Breast epithelium (tissue), 3 donors: ENCODE results near the gene SLC6A1.

Experiments used
- POLR2A ChIP-seq: fragments of 450-650 bp; IDR thresholded peaks from one replicate; pipeline ENCODE4 v1.6.1; 2016; ENCODE audit warnings: antibody characterized with exemption, mild to moderate bottlenecking, moderate library complexity
- TF ChIP-seq, protein P1 (sequence below), 3 donors: fragments of 450-650 bp; IDR thresholded peaks; one replicate each; pipeline ENCODE4 v1.5.1; 2016 to 2017; ENCODE audit warnings: antibody characterized with exemption in 3 of 3, mild to moderate bottlenecking in 3 of 3, moderate library complexity in 3 of 3

DNA sequence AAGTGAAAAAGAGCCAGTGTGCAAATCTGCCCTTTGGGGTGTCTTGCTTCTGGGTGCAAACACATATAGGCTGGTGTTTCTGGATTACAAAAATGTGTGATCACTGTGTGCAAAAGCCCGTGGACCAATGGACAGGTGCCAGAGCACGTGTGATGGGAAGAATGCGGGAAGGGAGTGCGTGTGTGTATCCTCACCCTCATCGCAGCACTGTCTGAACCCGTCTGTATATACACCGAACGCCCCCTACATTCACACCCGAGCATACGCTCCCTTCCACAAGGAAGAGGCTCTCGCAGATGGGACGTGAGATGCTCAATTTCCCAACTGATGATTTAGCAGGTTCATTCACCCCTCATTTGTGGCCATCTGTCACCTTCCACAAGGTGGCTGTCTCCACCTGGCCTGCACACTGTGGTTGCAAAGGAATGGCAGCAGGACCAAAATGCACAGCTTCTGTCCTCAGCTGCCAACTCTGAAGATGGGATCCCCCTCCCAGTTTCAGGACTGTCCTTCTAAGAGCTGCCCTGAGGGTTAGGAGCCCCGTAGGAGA lies 19.4 kb upstream of the SLC6A1 start:
- TF ChIP-seq, protein P1, sequence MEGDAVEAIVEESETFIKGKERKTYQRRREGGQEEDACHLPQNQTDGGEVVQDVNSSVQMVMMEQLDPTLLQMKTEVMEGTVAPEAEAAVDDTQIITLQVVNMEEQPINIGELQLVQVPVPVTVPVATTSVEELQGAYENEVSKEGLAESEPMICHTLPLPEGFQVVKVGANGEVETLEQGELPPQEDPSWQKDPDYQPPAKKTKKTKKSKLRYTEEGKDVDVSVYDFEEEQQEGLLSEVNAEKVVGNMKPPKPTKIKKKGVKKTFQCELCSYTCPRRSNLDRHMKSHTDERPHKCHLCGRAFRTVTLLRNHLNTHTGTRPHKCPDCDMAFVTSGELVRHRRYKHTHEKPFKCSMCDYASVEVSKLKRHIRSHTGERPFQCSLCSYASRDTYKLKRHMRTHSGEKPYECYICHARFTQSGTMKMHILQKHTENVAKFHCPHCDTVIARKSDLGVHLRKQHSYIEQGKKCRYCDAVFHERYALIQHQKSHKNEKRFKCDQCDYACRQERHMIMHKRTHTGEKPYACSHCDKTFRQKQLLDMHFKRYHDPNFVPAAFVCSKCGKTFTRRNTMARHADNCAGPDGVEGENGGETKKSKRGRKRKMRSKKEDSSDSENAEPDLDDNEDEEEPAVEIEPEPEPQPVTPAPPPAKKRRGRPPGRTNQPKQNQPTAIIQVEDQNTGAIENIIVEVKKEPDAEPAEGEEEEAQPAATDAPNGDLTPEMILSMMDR (IDR thresholded peaks at IDR 0.05) = no peak
- TF ChIP-seq POLR2A = no peak
